ENCODE data around the gene SERPINB1.
A peak's percentile ranks its signal among the peaks of the same experiment; 100 is the strongest.

SERPINB1 gene

DNA sequence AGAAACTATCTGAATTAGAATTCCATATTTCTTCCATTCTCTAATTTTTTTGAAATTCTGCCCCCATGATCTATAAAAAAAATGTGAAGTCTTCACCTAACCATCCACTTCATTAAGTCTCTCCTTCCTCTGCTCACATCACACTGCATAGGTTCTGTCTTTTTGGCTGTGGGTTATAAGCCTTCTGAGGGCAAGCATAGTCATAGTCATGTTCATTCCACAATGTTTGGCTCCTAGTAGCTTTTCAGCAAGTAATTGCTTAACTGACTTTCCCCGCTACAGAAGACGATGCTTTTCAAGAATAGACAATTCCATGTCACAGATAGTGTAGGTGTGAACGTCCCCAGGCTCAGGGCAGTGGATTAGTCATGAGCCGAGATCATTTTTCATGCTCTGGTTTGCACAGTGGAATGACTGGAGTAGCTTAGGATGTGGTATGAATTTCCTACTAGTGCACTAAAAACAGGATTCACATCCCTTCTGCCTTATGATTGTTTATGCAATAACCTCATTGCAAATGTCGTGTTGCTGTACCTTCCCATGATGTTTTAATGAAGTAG lies 47.4 kb downstream of the SERPINB1 start:
- no peak for DNase-seq (ENCODE audit: low read depth, low spot score)

DNA sequence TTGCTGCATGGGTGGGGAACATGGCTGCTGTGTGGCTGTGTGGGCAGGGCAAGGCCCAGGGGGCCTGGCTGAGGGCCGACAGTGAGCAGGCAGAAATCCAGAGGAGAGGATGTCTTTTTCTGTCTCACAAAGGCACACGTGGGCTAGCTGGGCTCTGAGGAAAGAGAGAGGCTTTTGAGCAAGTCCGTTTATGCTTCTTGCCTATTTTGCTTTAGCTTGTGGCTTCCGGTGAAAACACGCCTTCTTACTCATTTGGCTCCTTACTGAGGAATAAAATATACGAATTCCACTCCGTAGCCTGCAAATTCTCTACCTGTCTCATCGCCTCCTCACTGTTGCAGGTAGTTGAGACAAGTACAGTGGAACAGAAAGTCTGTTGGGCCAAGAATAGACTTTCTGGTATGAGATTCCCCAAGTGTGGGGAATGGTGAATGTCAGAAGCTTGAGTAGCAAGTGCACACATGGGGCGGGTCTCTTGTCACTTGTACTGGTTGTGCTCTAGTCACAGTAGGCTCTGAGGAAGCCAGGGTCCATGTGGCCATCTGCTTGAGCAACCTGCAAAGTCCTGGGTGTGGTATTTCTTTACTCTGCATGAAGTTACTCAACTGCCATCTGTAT lies 48.0 kb downstream of the SERPINB1 start:
- no peak for DNase-seq (ENCODE audit: low read depth, low spot score)

DNA sequence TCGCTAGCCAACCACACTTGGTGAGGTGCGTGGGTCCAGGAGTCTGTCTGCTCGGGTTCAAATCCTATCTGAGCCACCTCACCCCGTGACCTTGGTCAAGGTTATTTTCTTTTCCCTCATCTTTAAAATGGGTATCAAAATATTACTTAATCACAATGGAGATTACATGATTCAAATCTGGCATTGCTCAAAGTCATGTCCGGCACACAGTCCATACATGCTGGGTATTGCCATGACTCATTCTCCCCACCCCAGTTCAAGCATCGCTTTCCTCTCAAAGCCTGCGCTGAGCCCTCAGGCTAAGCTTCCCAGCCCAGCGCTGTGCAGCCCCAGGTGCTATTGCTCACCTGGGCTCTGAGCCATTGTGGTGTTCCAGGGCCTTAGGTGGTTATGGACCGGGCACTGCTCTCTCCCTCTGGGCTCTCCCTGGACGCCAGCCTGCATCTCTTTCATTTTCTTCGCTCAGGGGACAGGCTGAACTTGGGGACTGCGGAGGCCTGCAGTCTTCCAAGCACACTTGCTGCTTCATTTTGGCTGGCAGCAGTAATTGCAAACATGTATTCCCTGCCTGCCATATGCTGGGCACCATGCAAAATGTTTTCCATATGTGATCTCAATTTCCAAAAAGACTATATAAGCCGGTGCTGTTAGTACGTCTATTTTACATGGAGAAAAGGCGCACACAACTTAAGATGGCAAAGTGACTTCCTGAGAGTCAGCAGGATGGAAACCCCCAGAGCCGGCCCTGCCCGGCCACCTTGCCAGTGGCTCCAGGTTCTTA lies 49.1 kb downstream of the SERPINB1 start:
- DNase-seq (ENCODE audit: low read depth, low spot score): no peak

DNA sequence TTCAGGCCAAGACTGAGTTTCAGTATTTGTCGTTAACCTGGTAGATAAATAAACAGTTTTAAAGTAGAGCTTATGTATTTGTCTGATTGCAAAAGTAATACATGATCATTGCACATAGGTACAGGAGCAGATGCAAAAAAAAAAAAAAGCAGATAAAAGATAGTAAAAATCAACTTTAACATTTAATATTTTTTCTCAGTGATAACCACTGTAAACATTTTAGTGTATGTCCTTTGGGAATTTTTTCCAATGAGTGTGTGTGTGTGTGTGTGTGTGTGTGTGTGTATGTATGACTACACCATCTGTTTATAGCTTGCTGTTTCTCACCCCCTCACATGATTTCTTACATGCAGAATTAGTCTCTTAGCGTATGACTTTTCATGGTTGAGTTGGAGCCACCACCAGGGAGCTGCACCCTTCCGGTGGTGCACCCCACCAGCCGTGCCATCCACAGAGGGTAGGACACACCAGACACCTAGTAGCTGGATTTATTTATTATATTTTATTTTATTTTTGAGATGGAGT lies 50.2 kb downstream of the SERPINB1 start:
- DNase-seq (ENCODE audit: low read depth, low spot score): no peak

DNA sequence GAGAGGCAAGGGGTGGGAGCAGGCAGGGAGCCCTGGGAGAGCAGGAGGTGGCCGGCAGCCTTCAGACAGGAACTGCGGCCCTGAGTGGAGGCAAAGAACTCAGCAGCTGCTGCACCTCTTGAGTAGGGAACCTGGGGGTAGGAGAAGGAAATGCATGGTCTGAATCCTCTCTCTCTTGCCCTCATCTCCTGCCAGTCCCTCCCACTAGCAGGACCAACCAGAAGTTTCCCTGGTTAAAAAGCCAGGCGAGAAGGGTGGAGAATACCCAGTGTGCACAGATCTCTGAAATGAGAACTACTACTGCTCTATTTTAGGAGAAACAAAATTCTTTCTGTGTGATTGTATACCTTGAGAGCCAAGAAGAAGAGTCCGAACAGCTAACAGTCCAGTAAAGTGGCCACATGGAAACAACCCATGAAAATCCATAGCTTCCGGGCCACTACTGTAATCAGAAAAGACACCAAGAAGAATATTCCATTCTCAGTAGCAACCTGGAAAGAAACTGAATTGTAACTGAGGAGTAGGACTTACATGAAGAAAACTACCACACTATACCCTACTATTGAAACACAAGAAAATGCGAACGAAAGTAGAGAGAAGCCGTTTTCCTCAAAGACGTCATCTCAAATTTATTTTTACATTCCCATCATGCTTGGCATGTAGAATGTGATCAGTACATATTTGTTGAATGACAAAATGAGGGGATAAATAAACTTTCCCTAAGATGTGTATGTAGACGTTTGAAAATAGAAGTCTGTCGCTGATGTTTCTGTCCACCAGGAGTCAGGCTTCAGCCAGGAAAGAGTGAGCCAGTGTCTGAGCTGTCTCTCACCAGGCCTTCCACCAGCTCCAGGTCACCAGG lies 50.8 kb downstream of the SERPINB1 start:
- DNase-seq (ENCODE audit: low read depth, low spot score): peak; percentile 58

DNA sequence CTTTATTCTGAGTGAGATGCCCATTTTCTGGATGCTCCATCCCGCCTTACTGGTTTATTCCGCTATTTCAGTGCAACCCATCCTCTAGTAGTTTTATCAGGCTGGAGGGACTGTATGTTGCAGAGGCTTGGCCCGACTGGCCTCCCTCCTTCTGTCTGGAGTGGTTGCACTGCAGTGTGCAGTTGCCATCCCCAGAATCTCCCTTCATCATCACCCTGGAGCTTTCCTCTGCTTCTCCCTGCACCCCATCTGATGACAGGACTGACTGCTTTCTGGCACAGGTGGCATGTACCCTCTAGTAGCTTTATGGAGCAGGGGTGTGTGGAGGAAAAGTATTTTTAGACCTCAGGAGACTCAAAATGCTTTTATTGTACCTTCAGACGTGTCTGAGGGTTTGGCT lies 55.4 kb downstream of the SERPINB1 start:
- no peak for DNase-seq (ENCODE audit: low read depth, low spot score)

DNA sequence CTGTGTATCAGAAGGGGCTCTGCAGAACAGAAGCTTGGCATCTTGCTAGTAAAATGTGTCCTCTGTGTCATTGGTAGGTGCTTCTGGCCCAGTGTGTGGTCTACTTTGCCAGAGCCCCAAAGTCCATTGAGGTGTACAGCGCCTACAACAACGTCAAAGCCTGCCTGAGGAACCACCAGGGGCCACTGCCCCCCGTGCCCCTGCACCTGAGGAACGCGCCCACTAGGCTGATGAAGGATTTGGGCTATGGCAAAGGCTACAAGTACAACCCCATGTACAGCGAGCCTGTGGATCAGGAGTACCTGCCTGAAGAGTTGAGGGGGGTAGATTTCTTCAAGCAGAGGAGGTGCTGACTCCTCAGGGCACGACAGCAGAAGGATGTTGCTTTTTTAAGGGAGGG lies 56.7 kb downstream of the SERPINB1 start:
- no peak for DNase-seq (ENCODE audit: low read depth, low spot score)

DNA sequence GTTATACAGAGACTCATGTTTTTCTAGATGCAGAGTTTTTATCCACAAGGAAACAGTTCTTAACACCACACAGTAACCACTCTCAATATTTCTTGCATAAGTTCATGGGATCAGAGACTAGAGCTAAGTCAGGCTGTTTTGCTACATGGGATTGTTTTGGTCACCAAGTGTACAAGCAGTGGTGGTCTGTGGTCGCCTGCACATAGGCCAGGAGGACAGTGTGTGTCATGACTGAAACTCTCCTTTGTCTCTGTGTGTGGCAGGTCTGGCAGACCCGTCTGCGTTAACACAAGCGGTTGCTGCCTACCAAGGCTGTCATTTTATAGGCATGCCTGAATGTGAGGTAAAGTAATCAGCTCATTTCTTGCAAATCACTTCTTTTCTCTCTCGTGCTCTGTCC lies 57.6 kb downstream of the SERPINB1 start:
- DNase-seq (ENCODE audit: low read depth, low spot score): no peak

DNA sequence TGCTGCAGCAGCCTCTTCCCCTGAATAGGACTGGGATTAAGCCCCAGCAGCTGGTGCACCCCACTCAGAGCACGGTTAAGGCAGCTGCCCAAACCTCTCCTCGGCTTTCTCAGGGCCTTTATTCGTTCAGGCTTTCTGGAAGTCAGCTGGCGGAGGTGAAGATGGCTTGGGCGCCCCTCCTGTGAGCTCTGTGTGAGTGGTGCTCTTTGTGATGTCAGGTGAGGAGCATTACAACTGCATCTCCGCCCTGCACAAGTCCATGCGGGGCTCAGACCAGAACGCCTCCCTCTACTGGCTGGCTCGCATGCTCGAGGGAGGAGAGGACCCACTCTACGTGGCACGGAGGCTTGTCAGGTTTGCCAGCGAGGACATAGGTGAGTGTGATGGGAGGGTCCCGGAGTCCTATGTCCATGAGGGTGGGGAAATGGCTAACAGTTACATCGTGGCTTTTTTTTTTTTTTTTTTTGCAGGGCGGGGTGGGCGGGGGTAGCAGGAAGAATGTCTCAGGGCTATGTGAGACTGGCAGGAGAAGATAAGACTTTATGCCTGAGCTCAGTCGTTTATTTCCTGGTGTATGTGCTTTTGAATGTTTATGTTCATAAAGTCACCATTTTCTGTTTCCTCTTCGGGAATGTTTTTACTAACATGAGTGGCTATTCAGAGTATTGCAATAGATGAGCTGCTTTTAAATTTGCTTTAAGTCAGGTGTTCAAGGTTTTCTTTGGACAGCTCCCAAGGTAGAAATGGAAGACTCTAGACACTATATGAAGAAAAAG lies 58.3 kb downstream of the SERPINB1 start:
- DNase-seq (ENCODE audit: low read depth, low spot score): no peak

DNA sequence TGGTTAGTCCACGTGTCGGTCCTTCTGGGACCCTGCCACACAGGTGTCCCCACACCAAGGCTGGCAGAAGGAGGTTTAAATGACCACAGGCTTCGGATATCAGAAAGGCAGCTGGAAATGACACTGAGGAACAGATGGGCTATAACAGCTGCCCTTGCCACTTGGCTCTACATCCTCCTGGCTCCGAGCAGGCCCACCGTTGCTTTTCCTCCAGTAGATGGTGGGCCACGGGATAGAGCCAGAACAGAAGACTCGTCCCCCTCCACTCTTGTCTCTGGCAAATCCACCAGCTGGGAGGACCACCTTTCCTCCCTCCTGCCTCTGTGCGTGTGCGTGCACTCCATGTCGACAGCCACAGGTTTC lies 58.9 kb downstream of the SERPINB1 start:
- no peak for DNase-seq (ENCODE audit: low read depth, low spot score)

DNA sequence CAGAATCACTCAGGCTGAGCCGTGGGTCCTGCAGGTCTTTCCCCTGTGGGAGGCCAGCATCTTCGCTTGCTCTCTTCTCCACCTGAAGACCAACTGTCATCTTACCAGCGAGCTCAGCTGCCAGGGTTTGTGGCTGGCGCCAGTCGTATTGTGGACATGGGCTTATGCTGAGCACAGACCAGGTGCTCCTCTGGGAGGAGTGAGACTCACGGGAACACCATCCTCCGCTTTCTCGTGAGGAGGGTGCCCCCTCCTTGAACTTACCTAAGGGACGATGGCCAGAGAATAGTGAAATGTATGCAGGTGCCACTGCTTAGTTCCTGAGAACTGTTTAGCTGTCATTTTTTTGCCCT lies 59.3 kb downstream of the SERPINB1 start:
- DNase-seq (ENCODE audit: low read depth, low spot score): no peak
